Occipital lobe (tissue), 2 donors: ENCODE measurements around the gene EIF2B2. TPM values are rescaled to one million over a fixed set of nuclear protein-coding genes. Genes with fewer than 3 reads are reported as not detected.

ENCODE experiments used
- DNase-seq: peaks from one replicate; lab custom pipeline; 2025; lab: John Stamatoyannopoulos, UW
- total RNA-seq: library from RNA; depleted of rRNA; stranded (reverse); fragments of >200 nt; gene quantifications from one replicate; pipeline ENCODE4 v1.2.3, GENCODE V29; 2014

Gene EIF2B2
- total RNA-seq, 1 donor from 2014 or later = 20.3 TPM

GRCh38 chr14:74973905-74974363, 28.8 kb upstream of the EIF2B2 start:
- DNase-seq = no peak

- no peak for DNase-seq
These were observed 28.2 kb upstream of the EIF2B2 start for GRCh38 chr14:74974364-74975058.

GRCh38 chr14:74975059-74975810, 27.5 kb upstream of the EIF2B2 start:
- DNase-seq = no peak

- DNase-seq = no peak
These were observed 26.2 kb upstream of the EIF2B2 start for GRCh38 chr14:74976264-74977113.

GRCh38 chr14:74977164-74977900, 25.4 kb upstream of the EIF2B2 start:
- DNase-seq = no peak

- DNase-seq = no peak
These were observed 24.8 kb upstream of the EIF2B2 start for GRCh38 chr14:74977901-74978385.

GRCh38 chr14:74978416-74978947, 24.2 kb upstream of the EIF2B2 start:
- no peak for DNase-seq

GRCh38 chr14:74979029-74979428, 23.7 kb upstream of the EIF2B2 start:
- no peak for DNase-seq

- no peak for DNase-seq
These were observed 23.0 kb upstream of the EIF2B2 start for GRCh38 chr14:74979442-74980397.

GRCh38 chr14:74980398-74980730, 22.4 kb upstream of the EIF2B2 start:
- no peak for DNase-seq

GRCh38 chr14:74980731-74981461, 21.8 kb upstream of the EIF2B2 start:
- DNase-seq = no peak

- no peak for DNase-seq
These were observed 21.3 kb upstream of the EIF2B2 start for GRCh38 chr14:74981462-74981782.

GRCh38 chr14:74981833-74982232, 20.9 kb upstream of the EIF2B2 start:
- no peak for DNase-seq

GRCh38 chr14:74982661-74983060, 20.1 kb upstream of the EIF2B2 start:
- no peak for DNase-seq

GRCh38 chr14:74983343-74983742, 19.4 kb upstream of the EIF2B2 start:
- DNase-seq = no peak

GRCh38 chr14:74984236-74985027, 18.3 kb upstream of the EIF2B2 start:
- no peak for DNase-seq

GRCh38 chr14:74985028-74985310, 17.8 kb upstream of the EIF2B2 start:
- no peak for DNase-seq

GRCh38 chr14:74985806-74986205, 16.9 kb upstream of the EIF2B2 start:
- DNase-seq = no peak

- no peak for DNase-seq
These were observed 14.6 kb upstream of the EIF2B2 start for GRCh38 chr14:74988131-74988530.
